Kidney tubule cell (primary cell): ENCODE data around the gene MAFF.
"Not testable (repeated sequence)": the region's sequence is repeated elsewhere in the genome, so short reads cannot be mapped to it uniquely, and the experiment has no call there.

Experiments
- DNase-seq: peaks from one replicate; pipeline ENCODE4 v3.0.0-alpha.2; 2018; ENCODE audit warnings: low spot score

The MAFF gene

DNA sequence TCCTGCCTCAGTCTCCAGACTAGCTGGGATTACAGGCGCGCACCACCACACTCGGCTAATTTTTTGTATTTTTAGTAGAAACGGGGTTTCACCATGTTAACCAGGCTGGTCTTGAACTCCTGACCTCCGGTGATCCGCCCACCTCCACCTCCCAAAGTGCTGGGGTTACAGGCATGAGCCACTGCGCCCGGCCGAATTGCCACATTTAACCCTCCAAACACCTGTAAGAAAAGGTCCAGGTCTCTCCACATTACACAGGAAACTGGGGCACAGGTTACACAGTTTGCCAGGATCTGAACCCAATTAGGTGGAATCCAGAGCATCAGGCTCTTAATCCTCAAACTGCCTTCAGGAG is 24.2 kb upstream of the MAFF start:
- not testable (repeated sequence) for DNase-seq

- peak; percentile 89 for DNase-seq
These were observed 23.7 kb upstream of the MAFF start for GRCh38 chr22:38177926-38178604.

- not testable (repeated sequence) for DNase-seq
These were observed 23.2 kb upstream of the MAFF start for GRCh38 chr22:38178605-38178937.

- DNase-seq, result peak; percentile 35
These were observed 20.8 kb upstream of the MAFF start for GRCh38 chr22:38180841-38181452.

DNA sequence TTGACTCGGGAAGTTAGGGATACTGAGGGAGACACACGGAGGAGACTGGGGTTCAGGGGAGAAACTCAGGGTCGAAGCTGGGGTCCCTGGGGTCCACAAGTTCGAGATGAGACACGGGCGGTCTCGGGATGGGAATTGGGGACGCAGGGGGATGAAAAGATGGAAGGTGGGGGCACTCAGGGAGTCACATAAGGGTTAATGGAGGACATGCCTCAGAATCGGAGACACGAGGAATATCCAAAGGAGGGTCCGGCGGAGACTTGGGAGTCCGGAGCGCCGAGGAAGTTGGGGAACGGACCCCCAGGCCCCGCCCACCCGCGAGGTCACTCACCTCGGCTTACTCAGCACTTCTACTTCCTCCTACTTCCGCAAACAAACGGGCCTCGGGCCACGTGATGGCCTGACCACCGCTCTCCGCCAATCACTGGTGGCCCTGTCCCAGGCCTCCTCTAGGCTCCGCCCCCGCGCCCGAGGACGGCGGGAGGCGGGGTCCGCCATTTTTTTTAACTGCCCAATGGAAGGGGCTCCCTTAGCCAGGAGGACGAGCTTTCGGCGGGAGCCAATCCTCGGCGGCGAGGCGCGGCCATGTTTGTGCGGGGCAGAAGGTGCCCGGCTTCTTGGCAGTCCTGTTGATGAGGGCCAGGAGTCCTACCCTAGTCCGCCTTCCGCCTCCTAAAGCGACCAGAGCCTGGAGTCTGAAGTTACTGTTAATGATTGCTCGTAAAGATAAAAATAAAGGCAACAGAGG is 20.2 kb upstream of the MAFF start, which contains the start of gene PLA2G6:
TSS of gene PLA2G6 (minus strand) at position 378 of the 748 bp plus-strand sequence. CDS start 12,404 bp downstream, outside the sequence.
- peak; percentile 99 for DNase-seq

GRCh38 chr22:38184788-38185187 is 17.0 kb upstream of the MAFF start:
- DNase-seq, result no peak

GRCh38 chr22:38186429-38186828 is 15.4 kb upstream of the MAFF start:
- DNase-seq, result no peak

GRCh38 chr22:38187413-38188212 is 14.2 kb upstream of the MAFF start:
- no peak for DNase-seq

DNA sequence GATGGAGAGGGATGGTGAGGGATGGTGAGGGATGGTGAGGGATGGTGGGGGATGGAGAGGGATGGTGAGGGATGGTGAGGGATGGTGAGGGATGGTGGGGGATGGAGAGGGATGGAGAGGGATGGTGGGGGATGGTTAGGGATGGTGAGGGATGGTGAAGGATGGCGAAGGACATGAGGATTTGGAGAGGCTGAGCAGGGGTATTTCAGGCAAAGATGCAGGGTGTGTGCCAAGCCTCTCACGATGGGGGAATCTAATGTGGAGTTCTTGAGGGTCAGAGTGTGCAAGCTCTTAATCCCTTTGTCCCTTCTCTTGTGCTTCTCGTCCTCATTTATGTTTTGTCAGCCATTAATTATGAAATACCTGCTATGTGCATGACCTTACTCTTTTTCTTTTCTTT is 12.7 kb upstream of the MAFF start:
- no peak for DNase-seq

- DNase-seq, result no peak
These were observed 11.2 kb upstream of the MAFF start for GRCh38 chr22:38190581-38190980.

GRCh38 chr22:38191055-38191454 is 10.7 kb upstream of the MAFF start:
- DNase-seq, result no peak

DNA sequence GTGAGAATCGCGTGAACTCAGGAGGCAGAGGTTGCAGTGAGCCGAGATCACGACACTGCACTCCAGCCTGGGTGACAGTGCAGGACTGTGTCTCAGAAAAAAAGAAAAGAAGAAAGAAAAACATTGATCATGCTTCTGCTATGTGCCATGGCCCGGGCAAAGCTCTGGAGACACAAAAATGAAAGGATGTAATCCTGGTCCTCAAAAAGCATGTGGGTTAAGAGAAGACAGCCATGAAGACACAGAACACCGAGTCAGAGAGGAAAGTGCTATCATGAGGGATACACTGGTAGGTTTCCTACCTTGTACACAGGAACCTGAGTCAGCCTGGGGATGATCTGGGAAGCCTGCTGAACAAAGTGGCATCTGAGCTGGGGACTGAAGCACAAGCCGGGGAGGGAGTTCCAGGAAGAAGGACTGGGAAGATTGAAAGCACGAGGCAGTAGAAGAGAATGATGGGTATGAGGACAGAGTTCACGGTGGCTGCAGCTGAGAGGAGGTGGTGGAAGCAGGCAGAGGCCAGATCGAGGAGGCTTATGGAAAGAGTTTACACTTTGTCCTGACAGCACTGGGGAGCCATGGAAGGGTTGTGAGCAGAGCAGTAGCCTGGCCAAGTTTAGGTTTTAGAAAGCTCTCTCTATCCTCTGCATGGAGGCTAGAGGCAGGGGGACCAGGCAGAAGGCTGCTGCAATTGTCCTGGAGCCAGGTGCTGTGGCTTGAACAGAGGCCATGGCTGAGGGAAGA is 9.9 kb upstream of the MAFF start:
- DNase-seq, result peak; percentile 39

DNA sequence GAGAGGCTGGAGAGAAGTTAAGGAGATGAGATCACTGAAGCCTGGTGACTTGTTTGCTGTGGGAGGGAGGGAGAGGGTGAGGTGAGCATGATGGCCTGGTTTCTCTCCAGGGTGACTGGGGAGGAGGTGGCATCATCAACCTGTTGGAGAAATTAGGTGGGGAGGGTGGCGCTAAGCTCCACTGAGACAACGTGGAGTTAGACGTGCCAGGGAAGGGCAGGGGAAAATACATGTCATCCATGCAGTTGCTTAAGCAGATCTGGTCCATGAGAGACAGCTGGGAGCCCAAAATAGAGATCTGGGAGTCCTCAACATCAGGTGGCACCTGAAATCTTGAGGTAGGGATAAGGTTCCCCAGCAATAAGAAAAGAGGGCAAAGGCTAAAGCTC is 9.3 kb upstream of the MAFF start:
- no peak for DNase-seq

DNA sequence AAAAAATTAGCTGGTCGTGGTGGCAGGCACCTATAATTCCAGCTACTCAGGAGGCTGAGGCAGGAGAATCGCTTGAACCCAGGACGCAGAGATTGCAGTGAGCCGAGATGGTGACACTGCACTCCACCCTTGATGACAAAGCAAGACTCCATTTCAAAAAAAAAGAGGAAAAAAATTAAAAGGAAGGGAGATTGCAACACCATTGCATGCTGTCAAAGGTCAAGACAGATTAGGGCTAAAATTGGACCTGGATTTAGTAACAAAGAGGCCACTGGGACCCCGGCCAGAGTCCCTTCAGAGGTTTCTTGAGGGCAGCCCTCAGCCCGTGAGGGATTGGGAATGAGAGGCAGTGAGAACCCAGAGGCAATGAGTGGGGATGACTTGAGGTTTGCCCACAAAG is 8.2 kb upstream of the MAFF start:
- DNase-seq, result no peak

GRCh38 chr22:38196791-38197419 is 4.9 kb upstream of the MAFF start:
- DNase-seq, result no peak

DNA sequence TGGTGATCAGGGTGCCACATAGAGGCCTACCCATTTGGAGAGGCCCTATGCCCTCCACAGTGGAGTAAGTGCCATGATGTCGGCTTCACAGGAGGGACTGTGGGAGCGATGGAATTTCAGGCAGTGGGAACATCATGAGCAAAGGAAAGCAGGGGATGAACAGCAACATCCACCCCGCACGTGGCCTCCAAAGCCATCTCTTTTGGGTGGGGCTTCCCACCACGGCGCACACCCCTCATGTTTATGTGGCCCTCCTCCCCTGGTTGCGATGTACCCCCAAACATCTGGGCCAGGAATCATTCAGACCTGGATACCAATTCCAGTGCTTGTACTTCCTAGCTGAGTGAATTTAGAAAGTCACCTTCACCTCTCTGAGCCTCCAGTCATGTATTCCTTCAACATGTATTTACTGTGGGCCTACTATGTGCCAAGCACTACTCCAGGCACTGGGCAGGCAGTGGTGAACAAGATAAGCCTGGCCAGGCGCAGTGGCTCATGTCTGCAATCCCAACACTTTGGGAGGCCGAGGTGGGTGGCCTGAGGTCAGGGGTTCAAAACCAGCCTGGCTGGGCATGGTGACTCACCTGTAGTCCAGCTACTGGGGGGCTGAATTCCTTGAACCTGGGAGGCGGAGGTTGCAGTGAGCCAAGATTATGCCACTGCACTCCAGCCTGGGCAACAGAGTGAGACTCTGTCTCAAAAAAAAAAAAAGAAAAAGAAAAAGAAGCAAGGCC is 1.8 kb upstream of the MAFF start:
- DNase-seq, result no peak

DNA sequence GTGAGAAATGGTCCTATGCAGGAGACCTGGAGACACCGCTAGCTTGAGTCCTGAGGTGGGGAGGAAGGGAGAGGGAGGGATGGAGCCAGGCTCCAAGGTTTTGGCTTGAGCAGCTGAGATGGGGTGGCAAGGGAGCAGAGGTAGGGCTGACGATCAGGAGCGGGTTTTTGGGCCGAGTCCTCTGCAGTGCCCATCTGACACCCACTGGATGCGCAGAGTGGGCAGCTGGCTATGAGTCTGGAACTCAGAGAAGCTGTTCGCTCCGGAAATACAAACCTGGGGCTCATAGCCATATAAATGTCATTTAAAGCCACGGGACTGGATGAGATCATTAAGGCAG is 453 bp upstream of the MAFF start:
- no peak for DNase-seq

DNA sequence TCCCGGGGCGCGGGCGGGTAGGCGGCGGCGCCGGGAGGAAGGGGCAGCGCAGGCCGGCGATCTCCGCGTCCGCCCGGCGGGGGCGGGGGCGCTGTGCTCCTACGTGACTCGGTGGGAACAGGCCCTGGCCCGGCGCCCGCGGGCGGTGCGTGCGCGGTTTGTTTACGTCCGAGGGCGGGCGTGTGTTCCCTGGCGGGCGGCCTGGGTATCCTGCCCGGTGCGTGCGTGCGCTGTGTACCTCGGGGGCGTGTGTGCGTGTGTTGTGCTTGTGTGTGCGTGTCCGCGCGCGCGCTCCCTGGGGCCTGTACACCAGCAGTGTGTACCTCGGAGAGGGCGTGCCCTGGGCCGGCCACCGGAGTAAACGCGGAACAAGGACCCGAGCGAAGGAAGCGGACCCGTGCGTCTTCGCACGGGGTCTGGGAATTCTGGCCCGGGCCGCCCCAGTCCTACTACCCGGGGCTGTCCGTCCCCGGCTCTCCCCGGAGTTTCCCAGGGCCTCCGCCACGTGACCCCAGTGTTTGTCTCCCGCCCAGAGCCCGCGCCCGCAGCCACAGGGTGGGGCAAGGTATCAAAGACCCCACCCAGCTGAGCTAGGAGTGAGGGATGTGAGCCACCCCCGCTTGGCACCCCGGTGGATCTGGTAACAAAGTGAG is 769 bp downstream of the MAFF start:
- DNase-seq, result peak; percentile 79

DNA sequence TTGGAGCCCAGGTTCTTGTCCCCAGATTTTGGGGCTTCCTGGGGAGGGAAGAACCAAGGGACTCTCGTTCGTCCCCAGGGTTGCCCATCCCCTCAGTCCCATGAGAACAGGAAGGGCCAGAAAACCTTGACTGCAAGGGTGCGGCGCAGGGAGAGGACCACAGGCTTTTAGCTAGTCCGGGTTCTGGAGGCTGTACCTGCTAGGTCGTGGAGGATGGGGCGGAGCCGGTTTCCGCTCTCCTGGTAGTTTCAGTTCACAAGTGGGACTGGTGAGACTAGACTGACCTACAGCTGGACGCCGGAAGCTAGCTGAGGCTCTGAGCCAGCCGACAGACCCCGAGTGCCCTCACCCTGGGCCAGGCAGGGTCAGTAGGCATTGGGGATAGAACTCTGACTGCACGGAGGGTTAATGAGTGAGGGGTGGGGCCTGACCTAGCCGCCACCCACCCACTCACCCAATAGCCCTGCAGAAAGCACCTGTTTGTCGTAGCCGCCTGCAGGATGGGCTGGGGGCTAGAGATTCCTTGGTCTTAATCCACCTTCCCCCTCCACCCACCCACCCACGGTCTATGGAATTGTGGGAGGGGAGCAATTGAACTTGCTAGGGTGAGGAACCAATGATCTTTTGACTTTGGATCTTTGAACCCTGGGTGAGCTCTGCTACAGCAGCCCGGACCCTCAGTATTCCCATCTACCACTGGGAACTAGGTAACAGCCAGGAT is 1.5 kb downstream of the MAFF start:
- peak; percentile 76 for DNase-seq
